ENCODE results near the gene RPP40. TPM values are rescaled to one million over a fixed set of nuclear protein-coding genes. Genes with fewer than 3 reads are reported as not detected.

The RPP40 gene
- total and polyA plus RNA-seq, 12 donors, result 2.1 to 12.0 (median 3.6) TPM

DNA sequence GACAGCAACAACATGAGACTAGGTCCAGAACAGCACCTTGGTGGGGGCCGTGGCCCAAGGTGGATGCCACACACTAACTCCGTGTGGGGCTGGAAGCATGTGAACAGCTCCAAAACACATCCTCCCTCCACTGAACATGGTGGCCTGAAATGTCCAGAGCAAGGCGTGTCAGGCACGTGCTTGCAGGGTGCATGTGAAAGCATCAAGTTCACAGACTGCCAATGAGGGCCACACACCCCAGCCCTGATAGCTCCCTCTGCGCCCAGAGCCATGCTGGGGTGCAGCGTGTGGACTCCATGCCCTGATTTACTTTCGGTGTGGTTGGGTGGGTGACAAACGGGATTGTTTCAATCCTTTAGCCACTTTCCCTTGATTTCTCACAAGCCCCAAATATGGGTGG is 20.1 kb upstream of the RPP40 start:
- H3K9me3 ChIP-seq, result no peaks in the 10 kb centered on the region
- no peaks in the 10 kb centered on the region for H3K36me3 ChIP-seq
- DNase-seq (no peak), ATAC-seq (no peak)
- TF ChIP-seq, protein P1, sequence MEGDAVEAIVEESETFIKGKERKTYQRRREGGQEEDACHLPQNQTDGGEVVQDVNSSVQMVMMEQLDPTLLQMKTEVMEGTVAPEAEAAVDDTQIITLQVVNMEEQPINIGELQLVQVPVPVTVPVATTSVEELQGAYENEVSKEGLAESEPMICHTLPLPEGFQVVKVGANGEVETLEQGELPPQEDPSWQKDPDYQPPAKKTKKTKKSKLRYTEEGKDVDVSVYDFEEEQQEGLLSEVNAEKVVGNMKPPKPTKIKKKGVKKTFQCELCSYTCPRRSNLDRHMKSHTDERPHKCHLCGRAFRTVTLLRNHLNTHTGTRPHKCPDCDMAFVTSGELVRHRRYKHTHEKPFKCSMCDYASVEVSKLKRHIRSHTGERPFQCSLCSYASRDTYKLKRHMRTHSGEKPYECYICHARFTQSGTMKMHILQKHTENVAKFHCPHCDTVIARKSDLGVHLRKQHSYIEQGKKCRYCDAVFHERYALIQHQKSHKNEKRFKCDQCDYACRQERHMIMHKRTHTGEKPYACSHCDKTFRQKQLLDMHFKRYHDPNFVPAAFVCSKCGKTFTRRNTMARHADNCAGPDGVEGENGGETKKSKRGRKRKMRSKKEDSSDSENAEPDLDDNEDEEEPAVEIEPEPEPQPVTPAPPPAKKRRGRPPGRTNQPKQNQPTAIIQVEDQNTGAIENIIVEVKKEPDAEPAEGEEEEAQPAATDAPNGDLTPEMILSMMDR (IDR thresholded peaks at IDR 0.05), result no peak
- intact Hi-C loops (cut with DNase I), result loop anchor here in 1 of 10 donors (10.0 kb wide), 1 partner anchor 169 kb away; no protein-coding TSS in a partner anchor
- WGBS, 2 donors, result 97 to 99% methylated on average over 8 of the region's 8 CpGs
- H3K27me3 ChIP-seq, result no peaks in the 10 kb centered on the region
- H3K4me3 ChIP-seq, result no peak overlapping the region
- H3K27ac ChIP-seq, result no peak overlapping the region
- H3K4me1 ChIP-seq, result peaks cover 0 to 17% (median 5%) of the 10 kb centered on the region in 9 donors

- no peaks in the 10 kb centered on the region for H3K9me3 ChIP-seq
- intact Hi-C loops (cut with DNase I), result loop anchor here in 1 of 10 donors (10.0 kb wide), 1 partner anchor 165 kb away; no protein-coding TSS in a partner anchor
- DNase-seq (no peak), ATAC-seq (no peak)
- H3K4me1 ChIP-seq, result no peaks in the 10 kb centered on the region
- no peak overlapping the region for H3K4me3 ChIP-seq
- 76 to 88% methylated on average over 7 to 8 of the region's 8 CpGs for WGBS, 2 donors
- no peaks in the 10 kb centered on the region for H3K36me3 ChIP-seq
- H3K27me3 ChIP-seq, result no peaks in the 10 kb centered on the region
- TF ChIP-seq, protein P1 (IDR thresholded peaks at IDR 0.05), result no peak
- H3K27ac ChIP-seq, result no peak overlapping the region
Observed at GRCh38 chr6:5020142-5020541, 16.3 kb upstream of the RPP40 start.

DNA sequence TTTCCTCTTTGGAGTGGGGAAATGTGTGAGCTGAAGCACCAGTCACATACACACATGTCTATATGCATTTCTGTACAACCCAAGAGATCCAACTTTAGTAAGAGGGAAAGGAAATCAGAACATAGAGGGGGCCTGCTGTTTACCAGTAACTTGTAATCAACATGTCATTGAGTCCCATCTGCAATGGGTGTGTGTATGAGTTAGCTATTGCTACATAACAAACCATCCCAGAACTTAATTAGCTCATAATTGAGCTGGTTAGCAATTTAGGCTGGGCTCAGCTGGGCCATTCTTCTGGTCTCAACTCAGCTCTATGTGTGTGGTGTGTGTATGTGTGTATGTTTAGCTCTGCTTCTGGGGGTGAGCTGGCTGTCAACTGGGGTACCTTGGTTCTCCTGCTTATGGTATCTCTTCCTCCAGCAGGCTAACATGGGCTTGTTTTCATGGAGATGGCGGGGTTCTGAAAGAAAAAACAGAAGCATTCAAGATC is 10.3 kb upstream of the RPP40 start:
- intact Hi-C loops (cut with DNase I), result no loop called here
- H3K4me1 ChIP-seq, result no peaks in the 10 kb centered on the region
- no peaks in the 10 kb centered on the region for H3K36me3 ChIP-seq
- 0% methylated on average over 1 of the region's 1 CpG for WGBS, 2 donors
- no peak for ATAC-seq
- H3K4me3 ChIP-seq, result no peak overlapping the region
- TF ChIP-seq, protein P1 (IDR thresholded peaks at IDR 0.05), result no peak
- H3K27ac ChIP-seq, result no peak overlapping the region
- no peaks in the 10 kb centered on the region for H3K27me3 ChIP-seq
- H3K9me3 ChIP-seq, result peaks cover 0 to 10% (median 0%) of the 10 kb centered on the region in 11 donors
- no peak for DNase-seq

GRCh38 chr6:5012519-5012918 is 8.7 kb upstream of the RPP40 start:
- WGBS, 2 donors, result 37 to 44% methylated on average over 2 of the region's 2 CpGs
- no peaks in the 10 kb centered on the region for H3K36me3 ChIP-seq
- ATAC-seq (no peak), DNase-seq (no peak)
- TF ChIP-seq, protein P1 (IDR thresholded peaks at IDR 0.05), result no peak
- no peak overlapping the region for H3K27ac ChIP-seq
- no peaks in the 10 kb centered on the region for H3K4me1 ChIP-seq
- intact Hi-C loops (cut with DNase I), result no loop called here
- H3K9me3 ChIP-seq, result peaks cover 0 to 10% (median 0%) of the 10 kb centered on the region in 11 donors
- no peak overlapping the region for H3K4me3 ChIP-seq
- H3K27me3 ChIP-seq, result no peaks in the 10 kb centered on the region

Measured in heart right ventricle (tissue), 16 donors.